SK-N-SH (cell line): ENCODE data around the gene TLX3. TPM values are rescaled to one million over a fixed set of nuclear protein-coding genes. Genes with fewer than 3 reads are reported as not detected.

Source experiments
- CTCF ChIA-PET: fragments of 300-600, 350-600 bp; formaldehyde crosslinking; extraction: SDS; loops from one replicate; lab custom pipeline; 2021; lab: Yijun Ruan, JAX
- POLR2A ChIA-PET: fragments of 350-600 bp; sonication (Branson Sonifier 250); formaldehyde crosslinking; extraction: SDS; loops from one replicate; lab custom pipeline; 2020; ENCODE audit warnings: antibody characterized with exemption, inconsistent platforms; lab: Yijun Ruan, JAX
- DNase-seq: peaks from one replicate; pipeline ENCODE4 v3.0.0; 2012
- H2AFZ ChIP-seq: fragments of 200-600 bp; sonication (generic); 2 replicates; pipeline ENCODE4 v1.8.1; 2016; ENCODE audit warnings: antibody characterized with exemption, mild to moderate bottlenecking, low read depth
- H3F3A ChIP-seq: fragments of 200-600 bp; sonication (generic); replicated peaks from 2 replicates; pipeline ENCODE3; 2016; ENCODE audit warnings: antibody characterized with exemption, mild to moderate bottlenecking; ENCODE audit not compliant: insufficient read depth
- H3K27ac ChIP-seq, 2 experiments: fragments of 200-500 bp in 1 of 2; fragments of 200-600 bp in 1 of 2; sonication (Bioruptor generic) in 1 of 2; sonication (generic), shearing (Covaris generic) in 1 of 2; 2 replicates each; pipeline versions ENCODE4 v1.5.1 to v1.6.1; 2014 to 2016; ENCODE audit warnings: low read depth in 2 of 2, inconsistent platforms in 1 of 2, low read length in 1 of 2, mild to moderate bottlenecking in 1 of 2, mixed read lengths in 1 of 2
- H3K27me3 ChIP-seq: fragments of 200-600 bp; sonication (generic), shearing (Covaris generic); 2 replicates; pipeline ENCODE4 v1.6.1; 2016; ENCODE audit warnings: mixed run types; ENCODE audit not compliant: insufficient read depth
- H3K36me3 ChIP-seq, 2 experiments: fragments of 200-500 bp in 1 of 2; fragments of 200-600 bp in 1 of 2; sonication (Bioruptor generic) in 1 of 2; sonication (generic) in 1 of 2; replicated peaks in 1 of 2; 2 replicates each; pipeline versions ENCODE3 to v1.5.1; 2014 to 2016; ENCODE audit warnings: low read length in 1 of 2, mild to moderate bottlenecking in 1 of 2; ENCODE audit not compliant: insufficient read depth in 2 of 2, control insufficient read depth in 1 of 2
- H3K4me1 ChIP-seq, 2 experiments: fragments of 200-500 bp in 1 of 2; fragments of 200-600 bp in 1 of 2; sonication (Bioruptor generic) in 1 of 2; sonication (generic), shearing (Covaris generic) in 1 of 2; 2 replicates each; pipeline versions ENCODE4 v1.5.1 to v1.6.1; 2014 to 2016; ENCODE audit warnings: low read depth in 1 of 2, low read length in 1 of 2, mixed run types in 1 of 2; ENCODE audit not compliant: insufficient read depth in 2 of 2, control insufficient read depth in 1 of 2
- H3K4me2 ChIP-seq: fragments of 200-600 bp; sonication (generic), shearing (Covaris generic); 2 replicates; pipeline ENCODE4 v1.6.1; 2017; ENCODE audit warnings: mixed run types
- H3K4me3 ChIP-seq, 2 experiments: fragments of 200-500 bp in 1 of 2; fragments of 200-600 bp in 1 of 2; sonication (Bioruptor generic) in 1 of 2; sonication (generic), shearing (Covaris generic) in 1 of 2; 2 replicates each; pipeline versions ENCODE4 v1.5.1 to v1.8.1; 2014 to 2016; ENCODE audit warnings: low read depth in 2 of 2, inconsistent platforms in 1 of 2, low read length in 1 of 2, mild to moderate bottlenecking in 1 of 2, mixed read lengths in 1 of 2, moderate library complexity in 1 of 2
- H3K79me2 ChIP-seq: fragments of 200-600 bp; sonication (generic); 2 replicates; pipeline ENCODE4 v1.8.1; 2017; ENCODE audit warnings: mild to moderate bottlenecking; ENCODE audit not compliant: insufficient read depth
- H3K9ac ChIP-seq: fragments of 200-600 bp; sonication (generic); 2 replicates; pipeline ENCODE4 v1.6.1; 2017; ENCODE audit warnings: mixed run types
- H3K9me2 ChIP-seq: fragments of 200-600 bp; sonication (generic); 2 replicates; pipeline ENCODE4 v1.6.1; 2017; ENCODE audit warnings: mixed run types
- H3K9me3 ChIP-seq: fragments of 200-600 bp; sonication (generic); 2 replicates; pipeline ENCODE4 v1.6.1; 2017; ENCODE audit warnings: mixed run types, mild to moderate bottlenecking, moderate library complexity
- H4K20me1 ChIP-seq: fragments of 200-600 bp; sonication (generic); 2 replicates; pipeline ENCODE4 v1.6.1; 2017; ENCODE audit warnings: mild to moderate bottlenecking, mixed run types; ENCODE audit not compliant: insufficient read depth
- ELF1 ChIP-seq: IDR thresholded peaks from 2 replicates; pipeline ENCODE4 v1.4.0; 2012
- EP300 ChIP-seq, 2 experiments: IDR thresholded peaks; 2 replicates each; pipeline versions ENCODE4 v1.4.0 to v1.6.1; 2012; ENCODE audit warnings: borderline replicate concordance in 1 of 2, low read depth in 1 of 2, low read length in 1 of 2
- EZH2phosphoT487 ChIP-seq: fragments of 200-600 bp; sonication (generic); IDR thresholded peaks from 2 replicates; pipeline ENCODE4 v1.6.1; 2017; ENCODE audit warnings: low read depth, mixed run types, mild to moderate bottlenecking, antibody characterized with exemption, moderate library complexity, borderline replicate concordance
- FOSL2 ChIP-seq: IDR thresholded peaks from 2 replicates; pipeline ENCODE4 v1.4.0; 2012; ENCODE audit warnings: low read depth, mild to moderate bottlenecking, moderate library complexity, borderline replicate concordance
- FOXM1 ChIP-seq: IDR thresholded peaks from 2 replicates; pipeline ENCODE4 v1.4.0; 2012; ENCODE audit warnings: low read depth, mild to moderate bottlenecking
- GATA2 ChIP-seq: sonication (generic); formaldehyde crosslinking; IDR thresholded peaks from 2 replicates; pipeline ENCODE4 v1.5.0; 2020; ENCODE audit warnings: mild to moderate bottlenecking, missing genetic modification reagents
- JUND ChIP-seq: IDR thresholded peaks from 2 replicates; pipeline ENCODE4 v1.4.0; 2012
- NFIC ChIP-seq: IDR thresholded peaks from 2 replicates; pipeline ENCODE4 v1.4.0; 2012; ENCODE audit warnings: borderline replicate concordance
- RAD21 ChIP-seq: IDR thresholded peaks from 2 replicates; pipeline ENCODE4 v1.6.1; 2012; ENCODE audit warnings: mild to moderate bottlenecking, low read length
- RCOR1 ChIP-seq: fragments of 150-350 bp; IDR thresholded peaks from 2 replicates; pipeline ENCODE4 v1.6.1; 2017; ENCODE audit warnings: antibody characterized with exemption, low read length
- RFX5 ChIP-seq: IDR thresholded peaks from 2 replicates; pipeline ENCODE4 v1.6.1; 2012; ENCODE audit warnings: mild to moderate bottlenecking, improper control_type of control experiment, low read length
- SIN3A ChIP-seq: IDR thresholded peaks from 2 replicates; pipeline ENCODE4 v1.6.1; 2012; ENCODE audit warnings: low read depth, mild to moderate bottlenecking, low read length, moderate library complexity, borderline replicate concordance
- SMC3 ChIP-seq: IDR thresholded peaks from 2 replicates; pipeline ENCODE4 v1.6.1; 2012; ENCODE audit warnings: low read depth, low read length, improper control_type of control experiment
- TEAD4 ChIP-seq: IDR thresholded peaks from 2 replicates; pipeline ENCODE4 v1.4.0; 2012; ENCODE audit warnings: mild to moderate bottlenecking, borderline replicate concordance; ENCODE audit not compliant: insufficient read depth
- YY1 ChIP-seq: IDR thresholded peaks from 2 replicates; pipeline ENCODE4 v1.4.0; 2012; ENCODE audit warnings: low read depth, mild to moderate bottlenecking
- WGBS: methylation state at CpG from one replicate; pipeline ENCODE4 v1.1.6; 2017; ENCODE audit warnings: low lambda C conversion rate; 5-methylcytosine and 5-hydroxymethylcytosine counted together
- polyA plus RNA-seq, 3 experiments: library from polyadenylated mRNA; depleted of rRNA; stranded (reverse); fragments of >200 nt; gene quantifications; 2 replicates each; pipeline ENCODE4 v1.2.3, GENCODE V29; 2012
- TF ChIP-seq, protein P1 (sequence below): fragments of 200-600 bp; sonication (generic); IDR thresholded peaks from 2 replicates; pipeline ENCODE4 v1.6.1; 2017; ENCODE audit warnings: antibody characterized with exemption, mild to moderate bottlenecking, moderate library complexity
- TF ChIP-seq, protein P2 (sequence below): fragments of 150-350 bp; IDR thresholded peaks from 2 replicates; pipeline ENCODE4 v1.6.1; 2016; ENCODE audit warnings: mild to moderate bottlenecking, low read depth, low read length
- TF ChIP-seq, protein P3 (sequence below): IDR thresholded peaks from 2 replicates; pipeline ENCODE4 v1.4.0; 2012; ENCODE audit warnings: low read depth, borderline replicate concordance

TLX3 gene
- polyA plus RNA-seq, 1 of the 3 experiments (the other 2 are of a cell fraction): 4.7 TPM

DNA sequence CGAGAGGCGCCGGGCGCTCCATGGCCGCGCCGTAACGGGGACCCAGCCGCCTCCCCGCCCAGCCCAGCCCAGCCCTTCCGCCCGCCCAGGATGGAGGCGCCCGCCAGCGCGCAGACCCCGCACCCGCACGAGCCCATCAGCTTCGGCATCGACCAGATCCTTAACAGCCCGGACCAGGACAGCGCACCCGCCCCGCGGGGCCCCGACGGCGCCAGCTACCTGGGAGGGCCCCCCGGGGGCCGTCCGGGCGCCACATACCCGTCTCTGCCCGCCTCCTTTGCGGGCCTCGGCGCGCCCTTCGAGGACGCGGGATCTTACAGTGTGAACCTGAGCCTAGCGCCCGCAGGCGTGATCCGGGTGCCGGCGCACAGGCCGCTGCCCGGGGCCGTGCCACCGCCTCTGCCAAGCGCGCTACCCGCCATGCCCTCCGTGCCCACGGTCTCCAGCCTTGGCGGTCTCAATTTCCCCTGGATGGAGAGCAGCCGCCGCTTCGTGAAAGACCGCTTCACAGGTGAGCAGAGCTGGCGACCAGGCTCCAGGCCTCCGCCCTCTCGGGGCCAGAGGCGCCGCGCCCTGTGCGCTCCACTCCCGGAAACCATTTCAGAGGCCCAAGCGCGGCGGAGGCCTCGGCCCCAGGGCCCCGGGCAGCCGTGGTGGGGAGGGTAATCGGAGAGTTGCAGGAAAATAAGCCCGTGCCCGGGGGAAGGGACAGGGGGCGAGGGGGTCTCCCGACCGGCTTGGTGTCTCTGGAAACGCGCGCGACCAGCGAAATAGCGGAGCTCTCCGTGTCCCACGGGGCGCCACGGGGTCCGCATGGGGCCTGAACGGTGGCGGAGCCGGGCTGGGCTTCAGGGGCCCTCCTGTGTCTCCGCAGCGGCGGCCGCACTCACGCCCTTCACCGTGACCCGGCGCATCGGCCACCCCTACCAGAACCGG lies 496 bp downstream of the TLX3 start:
- peak overlapping the region; percentile 78 for H3K9ac ChIP-seq
- ChIA-PET POLR2A (interaction anchor here (0.6 to 2.4 kb wide), 13 partner anchors 10 to 713 kb away, joined by 3 to 20 read pairs (median 4); no protein-coding TSS in a partner anchor), CTCF (interaction anchor here (0.7 to 4.7 kb wide), 16 partner anchors 10 to 565 kb away, joined by 3 to 46 read pairs (median 4); no protein-coding TSS in a partner anchor)
- H3K79me2 ChIP-seq: peaks cover 8% of the 10 kb centered on the region; the same call in 1 of the 2 replicates
- H4K20me1 ChIP-seq: no peaks in the 10 kb centered on the region
- H3K27ac ChIP-seq: peak overlapping the region in 1 of 2 experiments; percentile 81; a peak in 2 of 4 replicates
- peak overlapping the region; percentile 86 for H2AFZ ChIP-seq
- H3K27me3 ChIP-seq: no peaks in the 10 kb centered on the region; the same call in 1 of the 2 replicates
- peak overlapping the region; percentile 86 to 87 for H3K4me3 ChIP-seq
- H3K9me3 ChIP-seq: no peaks in the 10 kb centered on the region
- H3K36me3 ChIP-seq: no peaks in the 10 kb centered on the region
- WGBS: no CpG with 5 or more reads among the region's 106 CpGs
- peak; percentile 80 for DNase-seq
- peaks cover 3% of the 10 kb centered on the region for H3F3A ChIP-seq
- H3K9me2 ChIP-seq: no peaks in the 10 kb centered on the region
- H3K4me1 ChIP-seq: peaks cover 0 to 47% of the 10 kb centered on the region in 2 experiments; a peak in 2 of 4 replicates
- TF ChIP-seq, protein P1, sequence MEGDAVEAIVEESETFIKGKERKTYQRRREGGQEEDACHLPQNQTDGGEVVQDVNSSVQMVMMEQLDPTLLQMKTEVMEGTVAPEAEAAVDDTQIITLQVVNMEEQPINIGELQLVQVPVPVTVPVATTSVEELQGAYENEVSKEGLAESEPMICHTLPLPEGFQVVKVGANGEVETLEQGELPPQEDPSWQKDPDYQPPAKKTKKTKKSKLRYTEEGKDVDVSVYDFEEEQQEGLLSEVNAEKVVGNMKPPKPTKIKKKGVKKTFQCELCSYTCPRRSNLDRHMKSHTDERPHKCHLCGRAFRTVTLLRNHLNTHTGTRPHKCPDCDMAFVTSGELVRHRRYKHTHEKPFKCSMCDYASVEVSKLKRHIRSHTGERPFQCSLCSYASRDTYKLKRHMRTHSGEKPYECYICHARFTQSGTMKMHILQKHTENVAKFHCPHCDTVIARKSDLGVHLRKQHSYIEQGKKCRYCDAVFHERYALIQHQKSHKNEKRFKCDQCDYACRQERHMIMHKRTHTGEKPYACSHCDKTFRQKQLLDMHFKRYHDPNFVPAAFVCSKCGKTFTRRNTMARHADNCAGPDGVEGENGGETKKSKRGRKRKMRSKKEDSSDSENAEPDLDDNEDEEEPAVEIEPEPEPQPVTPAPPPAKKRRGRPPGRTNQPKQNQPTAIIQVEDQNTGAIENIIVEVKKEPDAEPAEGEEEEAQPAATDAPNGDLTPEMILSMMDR: no peak
- TF ChIP-seq FOSL2 (no peak), JUND (no peak), RAD21 (no peak), EZH2phosphoT487 (no peak), YY1 (no peak), TEAD4 (no peak), NFIC (no peak), RCOR1 (no peak), SIN3A (no peak), RFX5 (no peak), ELF1 (no peak), EP300 (IDR thresholded peaks at IDR 0.05; ENCODE audit: borderline replicate concordance in 1 of 2, low read depth in 1 of 2, low read length in 1 of 2) (no peak), FOXM1 (no peak), GATA2 (CRISPR knock-in tag) (no peak), SMC3 (no peak)
- TF ChIP-seq, protein P2, sequence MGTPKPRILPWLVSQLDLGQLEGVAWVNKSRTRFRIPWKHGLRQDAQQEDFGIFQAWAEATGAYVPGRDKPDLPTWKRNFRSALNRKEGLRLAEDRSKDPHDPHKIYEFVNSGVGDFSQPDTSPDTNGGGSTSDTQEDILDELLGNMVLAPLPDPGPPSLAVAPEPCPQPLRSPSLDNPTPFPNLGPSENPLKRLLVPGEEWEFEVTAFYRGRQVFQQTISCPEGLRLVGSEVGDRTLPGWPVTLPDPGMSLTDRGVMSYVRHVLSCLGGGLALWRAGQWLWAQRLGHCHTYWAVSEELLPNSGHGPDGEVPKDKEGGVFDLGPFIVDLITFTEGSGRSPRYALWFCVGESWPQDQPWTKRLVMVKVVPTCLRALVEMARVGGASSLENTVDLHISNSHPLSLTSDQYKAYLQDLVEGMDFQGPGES: no peak
- TF ChIP-seq, protein P3, sequence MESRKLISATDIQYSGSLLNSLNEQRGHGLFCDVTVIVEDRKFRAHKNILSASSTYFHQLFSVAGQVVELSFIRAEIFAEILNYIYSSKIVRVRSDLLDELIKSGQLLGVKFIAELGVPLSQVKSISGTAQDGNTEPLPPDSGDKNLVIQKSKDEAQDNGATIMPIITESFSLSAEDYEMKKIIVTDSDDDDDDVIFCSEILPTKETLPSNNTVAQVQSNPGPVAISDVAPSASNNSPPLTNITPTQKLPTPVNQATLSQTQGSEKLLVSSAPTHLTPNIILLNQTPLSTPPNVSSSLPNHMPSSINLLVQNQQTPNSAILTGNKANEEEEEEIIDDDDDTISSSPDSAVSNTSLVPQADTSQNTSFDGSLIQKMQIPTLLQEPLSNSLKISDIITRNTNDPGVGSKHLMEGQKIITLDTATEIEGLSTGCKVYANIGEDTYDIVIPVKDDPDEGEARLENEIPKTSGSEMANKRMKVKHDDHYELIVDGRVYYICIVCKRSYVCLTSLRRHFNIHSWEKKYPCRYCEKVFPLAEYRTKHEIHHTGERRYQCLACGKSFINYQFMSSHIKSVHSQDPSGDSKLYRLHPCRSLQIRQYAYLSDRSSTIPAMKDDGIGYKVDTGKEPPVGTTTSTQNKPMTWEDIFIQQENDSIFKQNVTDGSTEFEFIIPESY: no peak
- TF ChIP-seq, all 33 proteins: peak for 0
- H3K4me2 ChIP-seq: peak overlapping the region; percentile 98
